NOMO-1 treated with dmso at 0.1 percent for 144 hours (cell line): ENCODE measurements around the gene MED20.

Source experiments
- DNase-seq: peaks from one replicate; lab custom pipeline; 2025; ENCODE audit not compliant: unreplicated experiment; lab: John Stamatoyannopoulos, UW

Gene MED20

GRCh38 chr6:41941280-41942066 lies 20.5 kb upstream of the MED20 start, which contains the start of gene CCND3:
CCND3 (minus strand) TSS chr6:41941808; CDS start chr6:41941649, 159 bp downstream.
- DNase-seq, result peak; percentile 86

GRCh38 chr6:41940759-41941279 lies 19.9 kb upstream of the MED20 start:
- DNase-seq, result peak; percentile 42

- peak; percentile 32 for DNase-seq
These were observed 19.2 kb upstream of the MED20 start for GRCh38 chr6:41939848-41940758.

- DNase-seq, result peak; percentile 89
These were observed 18.4 kb upstream of the MED20 start for GRCh38 chr6:41939176-41939847.

GRCh38 chr6:41938590-41939175 lies 17.7 kb upstream of the MED20 start:
- DNase-seq, result no peak

- DNase-seq, result peak; percentile 89
These were observed 17.1 kb upstream of the MED20 start for GRCh38 chr6:41937861-41938574.

- DNase-seq, result no peak
These were observed 16.5 kb upstream of the MED20 start for GRCh38 chr6:41937472-41937860.

GRCh38 chr6:41936073-41936837 lies 15.3 kb upstream of the MED20 start:
- DNase-seq, result peak; percentile 92

- DNase-seq, result no peak
These were observed 14.7 kb upstream of the MED20 start for GRCh38 chr6:41935685-41936072.

- DNase-seq, result no peak
These were observed 14.2 kb upstream of the MED20 start for GRCh38 chr6:41935193-41935574.

- DNase-seq, result no peak
These were observed 13.6 kb upstream of the MED20 start for GRCh38 chr6:41934278-41935192.

GRCh38 chr6:41932378-41932777 lies 11.4 kb upstream of the MED20 start:
- no peak for DNase-seq

GRCh38 chr6:41931792-41932191 lies 10.9 kb upstream of the MED20 start:
- no peak for DNase-seq

GRCh38 chr6:41929924-41930323 lies 9.0 kb upstream of the MED20 start:
- no peak for DNase-seq

GRCh38 chr6:41927253-41927652 lies 6.3 kb upstream of the MED20 start:
- no peak for DNase-seq

GRCh38 chr6:41922154-41922553 lies 1.2 kb upstream of the MED20 start:
- no peak for DNase-seq

GRCh38 chr6:41921712-41921998 lies 716 bp upstream of the MED20 start:
- DNase-seq, result peak; percentile 48

GRCh38 chr6:41917528-41917927 lies 3.4 kb downstream of the MED20 start:
- DNase-seq, result no peak
